NCI-H1092 (cell line): ENCODE results near the gene NGRN.

Experiments
- DNase-seq: peaks from one replicate; lab custom pipeline; 2025; lab: John Stamatoyannopoulos, UW

NGRN gene

GRCh38 chr15:90320062-90320884 is 54.8 kb downstream of the NGRN start:
- peak; percentile 82 for DNase-seq

- no peak for DNase-seq
Observed at GRCh38 chr15:90320885-90321278, 55.4 kb downstream of the NGRN start.
